GM18909 (cell line): Measurements from ENCODE around the gene TUBA4B.
"Not testable (repeated sequence)": the region's sequence is repeated elsewhere in the genome, so short reads cannot be mapped to it uniquely, and the experiment has no call there.

Source experiments
- ATAC-seq: cut with Tn5 transposase; IDR thresholded peaks from one replicate; pipeline ENCODE4 v1.9.1; 2021; ENCODE audit warnings: mild to moderate bottlenecking; ENCODE audit not compliant: unreplicated experiment, poor library complexity

Gene TUBA4B

GRCh38 chr2:219246559-219246958 lies 6.5 kb upstream of the TUBA4B start:
- no peak for ATAC-seq

DNA sequence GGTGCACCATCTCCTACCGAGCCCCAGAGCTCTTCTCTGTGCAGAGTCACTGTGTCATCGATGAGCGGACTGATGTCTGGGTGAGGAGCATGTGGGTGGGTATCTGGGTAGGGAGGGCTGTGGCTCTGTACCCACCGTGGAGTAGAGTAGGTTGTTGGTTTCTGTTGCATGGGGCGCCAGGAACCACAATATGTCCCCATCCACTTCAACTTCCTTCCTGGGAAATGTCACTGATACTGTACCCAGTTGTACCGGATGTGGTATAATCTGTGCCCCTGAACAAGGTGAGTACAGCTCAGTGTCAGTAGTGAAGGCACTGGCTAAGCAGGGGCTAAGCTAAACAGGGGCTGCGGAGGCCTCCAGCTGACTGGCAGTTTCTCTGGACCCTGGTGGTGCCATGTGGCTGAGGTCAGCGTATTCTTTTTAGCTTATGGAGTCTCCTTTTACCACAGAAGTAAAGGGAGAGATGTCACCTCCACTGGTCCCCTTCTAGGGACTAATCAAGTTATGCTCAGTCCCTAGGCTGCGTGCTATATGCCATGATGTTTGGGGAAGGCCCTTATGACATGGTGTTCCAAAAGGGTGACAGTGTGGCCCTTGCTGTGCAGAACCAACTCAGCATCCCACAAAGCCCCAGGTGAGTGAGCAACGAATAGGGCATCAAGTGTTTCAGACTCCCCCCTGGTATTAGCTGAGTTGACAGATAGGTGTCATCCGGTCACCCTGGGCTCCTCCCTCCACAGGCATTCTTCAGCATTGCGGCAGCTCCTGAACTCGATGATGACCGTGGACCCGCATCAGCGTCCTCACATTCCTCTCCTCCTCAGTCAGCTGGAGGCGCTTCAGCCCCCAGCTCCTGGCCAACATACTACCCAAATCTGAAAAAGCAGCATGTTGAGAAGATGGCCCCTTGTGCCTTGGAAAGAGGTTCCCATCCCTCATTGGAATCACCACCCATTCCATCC lies 5.1 kb upstream of the TUBA4B start:
- peak; percentile 26 for ATAC-seq

DNA sequence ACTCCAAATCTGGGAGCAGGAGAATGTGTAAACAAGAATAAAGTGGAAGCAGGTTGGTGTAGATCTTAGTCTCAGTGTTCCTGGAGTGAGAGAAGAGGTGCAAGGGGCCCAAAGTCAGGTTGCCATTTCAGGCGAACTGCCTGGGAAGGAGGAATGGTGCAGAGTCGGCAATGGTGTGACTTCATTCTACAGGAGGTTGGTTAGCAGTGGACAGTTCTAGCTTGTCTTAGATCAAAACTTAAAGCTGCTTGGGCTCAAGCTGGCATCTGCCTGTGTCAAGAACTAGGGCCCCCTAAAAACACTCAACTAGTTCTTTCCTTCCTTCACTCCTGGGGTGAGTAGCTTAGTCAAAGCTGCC lies 4.2 kb upstream of the TUBA4B start:
- no peak for ATAC-seq

GRCh38 chr2:219249203-219249980 lies 3.7 kb upstream of the TUBA4B start:
- peak; percentile 48 for ATAC-seq

DNA sequence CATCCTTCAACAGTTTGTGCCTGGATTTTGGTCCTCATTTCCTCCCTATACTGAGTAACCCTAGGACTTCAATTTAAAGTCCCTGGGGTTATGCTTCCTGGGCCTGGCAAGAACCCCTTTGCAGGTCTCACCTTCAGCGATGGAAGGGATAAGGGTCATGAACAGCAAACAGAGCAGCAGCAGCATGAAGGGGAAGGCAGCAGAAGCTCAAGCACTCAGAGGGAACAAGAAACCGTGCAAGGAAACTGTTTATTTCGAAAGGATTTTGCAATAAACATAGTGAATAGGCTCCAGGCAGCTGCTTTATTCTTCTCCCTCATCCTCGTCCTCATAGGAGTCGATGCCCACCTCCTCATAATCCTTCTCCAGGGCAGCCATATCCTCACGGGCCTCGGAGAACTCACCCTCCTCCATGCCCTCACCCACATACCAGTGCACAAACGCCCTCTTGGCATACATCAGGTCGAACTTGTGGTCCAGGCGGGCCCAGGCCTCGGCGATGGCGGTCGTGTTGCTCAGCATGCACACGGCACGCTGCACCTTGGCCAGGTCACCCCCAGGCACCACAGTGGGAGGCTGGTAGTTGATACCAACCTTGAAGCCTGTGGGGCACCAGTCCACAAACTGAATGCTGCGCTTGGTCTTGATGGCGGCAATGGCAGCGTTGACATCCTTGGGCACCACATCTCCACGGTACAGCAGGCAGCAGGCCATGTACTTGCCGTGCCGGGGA lies 2.8 kb upstream of the TUBA4B start:
- ATAC-seq: no peak

- ATAC-seq: no peak
Observed at GRCh38 chr2:219251656-219252055, 1.4 kb upstream of the TUBA4B start.

DNA sequence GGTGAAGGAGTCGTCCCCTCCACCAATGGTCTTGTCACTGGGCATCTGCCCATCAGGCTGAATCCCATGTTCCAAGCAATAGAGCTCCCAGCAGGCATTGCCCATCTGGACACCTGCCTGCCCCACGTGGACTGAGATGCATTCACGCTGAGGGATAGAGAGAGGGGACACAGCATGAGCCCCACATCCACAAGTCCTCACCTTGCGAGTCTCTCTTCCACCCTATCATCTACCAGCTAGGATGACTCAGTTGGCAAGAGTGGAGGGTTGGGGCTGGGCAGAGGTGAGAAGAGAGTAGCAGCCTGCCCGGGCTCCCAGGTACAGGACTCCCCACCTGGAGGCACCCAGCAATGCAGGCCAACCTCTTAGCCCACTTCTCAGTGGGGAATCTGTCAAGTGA lies 959 bp upstream of the TUBA4B start:
- no peak for ATAC-seq

DNA sequence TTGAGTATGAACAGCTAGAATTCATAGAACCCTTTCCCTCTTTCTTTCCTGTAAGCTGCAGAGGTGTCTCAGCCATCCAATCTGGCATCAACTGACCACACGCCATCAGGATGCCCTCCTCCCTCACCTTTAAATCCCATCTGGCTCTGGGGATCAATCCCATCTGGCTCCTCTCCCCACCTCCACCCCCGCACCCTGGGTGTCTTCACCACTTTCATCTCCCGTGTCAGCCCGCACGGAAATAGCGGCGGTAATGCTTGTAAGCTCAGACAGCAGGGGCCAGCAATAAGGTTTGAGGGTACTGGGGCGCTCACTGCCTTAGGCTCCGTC lies 508 bp upstream of the TUBA4B start:
- ATAC-seq: no peak

GRCh38 chr2:219253753-219254589 lies 928 bp downstream of the TUBA4B start, which contains the start of gene TUBA4A:
Gene TUBA4A, minus strand, starts transcription at chr2:219253918. Its CDS starts 60 bp downstream, at chr2:219253858.
- ATAC-seq: peak; percentile 52

- peak; percentile 27 for ATAC-seq
Observed at GRCh38 chr2:219254590-219255201, 1.7 kb downstream of the TUBA4B start.

DNA sequence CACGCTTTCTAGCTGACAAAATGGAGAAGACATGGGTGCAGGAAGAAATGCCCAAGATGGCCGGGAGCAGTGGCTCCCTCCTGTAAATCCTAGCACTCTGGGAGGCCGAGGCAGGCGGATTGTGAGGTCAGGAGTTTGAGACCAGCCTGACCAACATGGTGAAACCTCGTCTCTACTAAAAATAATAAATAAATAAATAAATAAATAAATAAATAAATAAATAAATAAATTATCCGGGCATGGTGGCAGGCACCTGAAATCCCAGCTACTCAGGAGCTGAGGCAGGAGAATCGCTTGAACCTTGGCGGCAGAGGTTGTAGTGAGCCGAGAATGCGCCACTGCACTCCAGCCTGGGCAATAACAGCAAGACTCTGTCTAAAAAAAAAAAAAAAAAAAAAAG lies 5.9 kb downstream of the TUBA4B start:
- ATAC-seq: not testable (repeated sequence)

DNA sequence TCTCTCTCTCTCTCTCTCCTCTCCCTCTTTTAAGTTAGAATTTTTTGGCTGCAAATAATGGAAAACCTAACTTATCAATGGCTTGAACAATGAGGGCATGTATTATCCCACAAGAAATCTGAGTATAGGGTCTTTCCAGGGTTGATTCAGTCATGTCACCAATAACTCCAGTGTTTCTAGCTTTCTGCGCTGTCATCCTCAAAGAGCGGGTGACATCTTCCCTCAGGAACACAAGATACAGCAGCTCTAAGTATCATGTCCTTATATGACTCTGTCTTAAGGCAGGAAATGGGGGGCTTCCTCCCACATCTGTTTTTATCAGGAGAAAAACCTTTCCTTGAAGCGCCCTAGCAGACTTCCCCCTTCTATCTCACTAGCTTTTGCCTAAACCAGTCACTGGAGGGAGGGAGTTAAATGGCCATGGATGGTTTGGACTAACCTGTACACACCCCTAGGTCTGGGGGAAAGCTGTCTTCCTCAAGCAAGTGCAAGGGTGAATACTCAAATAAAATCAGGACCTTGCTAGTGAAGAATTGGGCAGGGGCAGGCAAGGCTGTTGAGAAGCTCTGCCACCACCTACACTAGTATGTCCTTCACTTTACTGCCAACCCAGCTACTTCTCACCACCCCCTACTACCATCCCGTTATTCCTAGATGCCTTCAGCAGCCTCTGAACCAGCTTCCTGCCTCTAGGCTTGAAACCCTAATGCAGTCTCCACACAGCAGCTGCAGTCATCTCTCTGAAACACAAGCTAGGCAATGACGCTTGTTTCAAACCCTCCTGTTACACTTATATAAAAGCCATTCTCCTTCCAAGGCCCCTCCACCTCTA lies 8.2 kb downstream of the TUBA4B start:
- ATAC-seq: no peak

- ATAC-seq: no peak
Observed at GRCh38 chr2:219266232-219266631, 13.2 kb downstream of the TUBA4B start.

DNA sequence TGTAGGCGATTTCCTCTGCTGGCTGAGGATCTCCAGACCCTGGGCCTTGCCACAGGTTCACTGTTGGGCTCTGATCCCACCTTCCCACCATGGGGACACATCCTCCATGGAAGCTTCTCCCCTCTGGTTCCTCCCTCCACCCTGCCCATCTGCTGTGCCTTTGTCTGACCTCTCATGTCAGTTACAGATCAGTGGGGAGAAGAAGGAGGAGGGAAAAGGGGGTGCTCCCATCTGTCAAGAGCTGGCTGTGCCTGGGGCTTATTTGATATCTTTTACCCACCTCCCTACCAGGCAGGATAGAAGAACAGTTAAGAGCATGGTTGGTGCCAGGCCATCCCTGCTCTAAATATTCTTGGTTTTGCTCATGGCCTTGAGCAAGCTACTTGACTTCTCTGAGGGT lies 13.8 kb downstream of the TUBA4B start:
- ATAC-seq: no peak

DNA sequence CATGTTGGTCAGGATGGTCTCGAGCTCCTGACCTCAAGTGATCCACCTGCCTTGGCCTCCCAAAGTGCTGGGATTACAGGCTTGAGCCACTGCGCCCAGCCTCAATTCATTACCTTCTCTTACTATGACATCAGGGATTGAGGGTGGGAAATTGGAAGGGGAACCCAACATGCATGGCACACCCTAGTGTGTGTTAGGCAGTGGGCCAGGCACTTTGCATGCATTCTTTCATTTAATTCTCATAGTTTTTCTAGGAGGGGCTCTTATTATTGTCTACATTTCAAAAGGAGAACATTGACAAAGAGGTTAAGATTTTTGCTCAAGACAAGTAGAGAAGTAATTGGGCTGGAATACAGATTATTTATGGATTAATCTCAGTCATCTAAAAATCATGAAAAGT lies 15.3 kb downstream of the TUBA4B start:
- no peak for ATAC-seq

- ATAC-seq: no peak
Observed at GRCh38 chr2:219269362-219270054, 16.5 kb downstream of the TUBA4B start.

DNA sequence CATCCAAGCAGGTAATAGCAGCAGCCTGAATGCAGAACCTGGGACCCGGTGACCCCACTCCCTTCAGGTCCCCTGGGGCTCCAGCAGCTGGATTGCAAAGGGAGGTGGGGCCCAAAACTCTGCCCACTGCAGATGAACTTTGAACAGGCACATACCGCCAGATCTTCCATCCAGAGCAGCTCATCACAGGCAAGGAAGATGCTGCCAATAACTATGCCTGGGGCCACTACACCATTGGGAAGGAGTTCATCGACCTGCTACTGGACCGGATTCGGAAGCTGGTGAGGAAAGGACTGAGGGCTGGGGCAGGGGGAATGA lies 17.0 kb downstream of the TUBA4B start:
- ATAC-seq: no peak

DNA sequence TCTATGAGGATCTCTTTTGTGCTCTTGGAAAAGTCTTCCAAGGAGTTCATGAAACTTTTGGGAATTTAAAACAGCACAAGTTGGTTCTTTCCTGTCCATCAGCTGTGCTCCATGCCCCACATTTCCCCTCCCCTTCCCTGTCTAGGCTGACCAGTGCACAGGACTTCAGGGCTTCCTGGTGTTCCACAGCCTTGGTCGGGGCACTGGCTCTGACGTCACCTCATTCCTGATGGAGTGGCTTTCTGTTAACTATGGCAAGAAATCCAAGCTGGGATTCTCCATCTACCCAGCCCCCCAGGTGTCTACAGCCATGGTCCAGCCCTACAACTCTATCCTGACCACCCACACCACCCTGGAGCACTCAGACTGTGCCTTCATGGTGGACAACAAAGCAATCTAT lies 18.0 kb downstream of the TUBA4B start:
- ATAC-seq: no peak
